Vagina (tissue), 2 donors: ENCODE measurements around the gene XPOT. TPM values are rescaled to one million over a fixed set of nuclear protein-coding genes. Genes with fewer than 3 reads are reported as not detected.

ENCODE experiments used
- DNase-seq, 2 donors: peaks; one replicate each; pipeline ENCODE4 v3.0.0-alpha.2; 2017; ENCODE audit errors: extremely low spot score in 2 of 2
- H3K27ac ChIP-seq: fragments of 200-600 bp; sonication (generic); one replicate; pipeline ENCODE4 v1.5.1; 2019
- H3K27me3 ChIP-seq: fragments of 200-600 bp; sonication (generic); one replicate; pipeline ENCODE4 v1.5.1; 2019
- H3K36me3 ChIP-seq, 2 donors: fragments of 200-600 bp; sonication (generic); one replicate each; pipeline ENCODE4 v1.5.1; 2017 to 2019
- H3K4me1 ChIP-seq: fragments of 200-600 bp; sonication (generic); one replicate; pipeline ENCODE4 v1.5.1; 2019
- H3K4me3 ChIP-seq, 2 donors: fragments of 200-600 bp; sonication (generic); 1 replicate in 1 of 2; 2 replicates in 1 of 2; pipeline ENCODE4 v1.5.1; 2016 to 2019
- H3K9me3 ChIP-seq: fragments of 200-600 bp; sonication (generic); one replicate; pipeline ENCODE4 v1.5.1; 2019
- CTCF ChIP-seq, 3 experiments: fragments of 450-650 bp in 2 of 3; fragments of 200-600 bp in 1 of 3; sonication (generic) in 1 of 3; IDR thresholded peaks; one replicate each; pipeline ENCODE4 v1.5.1; 2017 to 2019; ENCODE audit warnings: antibody characterized with exemption in 3 of 3, mild to moderate bottlenecking in 2 of 3, moderate library complexity in 2 of 3
- POLR2A ChIP-seq, 2 donors: fragments of 450-650 bp; IDR thresholded peaks; one replicate each; pipeline ENCODE4 v1.6.1; 2017; ENCODE audit warnings: antibody characterized with exemption in 2 of 2, mild to moderate bottlenecking in 2 of 2, moderate library complexity in 2 of 2
- POLR2AphosphoS5 ChIP-seq, 2 donors: sonication (generic); formaldehyde crosslinking; IDR thresholded peaks; one replicate each; pipeline ENCODE4 v1.9.0; 2017; ENCODE audit warnings: antibody characterized with exemption in 2 of 2, mild to moderate bottlenecking in 2 of 2, low read depth in 1 of 2; ENCODE audit not compliant: insufficient read depth in 1 of 2
- intact Hi-C: fragments of 100-400 bp; cut with DNase I; formaldehyde crosslinking; loops from one replicate; pipeline ENCODE4 v1.15.1; 2023
- total RNA-seq: library from RNA; depleted of rRNA; stranded (reverse); fragments of >200 nt; gene quantifications from one replicate; pipeline ENCODE4 v1.2.3, GENCODE V29; 2016

The XPOT gene
- total RNA-seq, 1 donor from 2014 or later, result 46.2 TPM

DNA sequence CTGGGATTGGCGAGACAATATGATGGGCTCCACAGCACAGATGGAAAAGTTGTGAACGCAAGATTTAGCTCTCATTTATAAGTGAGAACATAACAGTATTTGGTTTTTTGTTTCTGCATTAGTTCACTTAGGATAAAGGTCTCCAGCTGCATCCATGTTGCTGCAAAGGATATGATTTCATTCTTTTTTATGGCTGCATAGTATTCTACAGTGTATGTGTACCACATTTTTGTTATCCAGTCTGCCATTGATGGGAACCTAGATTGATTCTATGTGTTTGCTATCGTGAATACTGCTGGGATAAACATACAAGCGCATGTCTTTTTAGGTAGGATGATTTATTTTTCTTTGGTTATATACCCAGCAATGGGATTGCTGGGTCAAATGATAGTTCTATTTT, 71.3 kb downstream of the XPOT start:
- no peak for DNase-seq
- peaks cover 0 to 49% of the 10 kb centered on the region in 2 donors for H3K36me3 ChIP-seq
- intact Hi-C loops, result no loop called here
- no peaks in the 10 kb centered on the region for H3K4me1 ChIP-seq
- no peaks in the 10 kb centered on the region for H3K27me3 ChIP-seq
- no peak overlapping the region for H3K27ac ChIP-seq
- peaks cover 9% of the 10 kb centered on the region for H3K9me3 ChIP-seq
- no peak overlapping the region for H3K4me3 ChIP-seq
- TF ChIP-seq POLR2AphosphoS5 (IDR thresholded peaks at IDR 0.05; ENCODE audit: insufficient read depth in 1 of 2, low read depth in 1 of 2) (no peak), CTCF (IDR thresholded peaks at IDR 0.05) (no peak), POLR2A (IDR thresholded peaks at IDR 0.05) (no peak)

DNA sequence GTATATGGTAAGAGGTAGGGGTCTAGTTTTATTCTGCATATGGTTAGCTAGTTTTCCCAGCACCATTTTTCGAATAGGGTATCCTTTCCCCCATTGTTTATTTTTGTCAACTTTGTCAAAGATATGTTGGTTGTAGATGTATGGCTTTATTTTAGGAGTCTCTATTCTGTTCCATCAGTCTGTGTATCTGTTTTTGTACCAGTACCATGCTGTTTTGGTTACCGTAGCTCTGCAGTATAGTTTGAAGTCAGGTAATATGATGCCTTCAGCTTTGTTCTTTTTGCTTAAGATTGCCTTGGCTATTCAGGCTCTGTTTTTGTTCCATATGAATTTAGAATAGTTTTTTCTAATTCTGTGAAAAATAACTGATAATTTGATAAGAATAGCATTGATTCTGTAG, 72.7 kb downstream of the XPOT start:
- DNase-seq, result no peak
- intact Hi-C loops, result no loop called here
- Histone ChIP-seq H3K36me3 (peaks cover 0 to 59% of the 10 kb centered on the region in 2 donors), H3K4me3 (no peak overlapping the region), H3K27ac (no peak overlapping the region), H3K9me3 (peaks cover 9% of the 10 kb centered on the region), H3K4me1 (no peaks in the 10 kb centered on the region), H3K27me3 (no peaks in the 10 kb centered on the region)
- TF ChIP-seq CTCF (IDR thresholded peaks at IDR 0.05) (no peak), POLR2A (IDR thresholded peaks at IDR 0.05) (no peak), POLR2AphosphoS5 (IDR thresholded peaks at IDR 0.05; ENCODE audit: insufficient read depth in 1 of 2, low read depth in 1 of 2) (no peak)

DNA sequence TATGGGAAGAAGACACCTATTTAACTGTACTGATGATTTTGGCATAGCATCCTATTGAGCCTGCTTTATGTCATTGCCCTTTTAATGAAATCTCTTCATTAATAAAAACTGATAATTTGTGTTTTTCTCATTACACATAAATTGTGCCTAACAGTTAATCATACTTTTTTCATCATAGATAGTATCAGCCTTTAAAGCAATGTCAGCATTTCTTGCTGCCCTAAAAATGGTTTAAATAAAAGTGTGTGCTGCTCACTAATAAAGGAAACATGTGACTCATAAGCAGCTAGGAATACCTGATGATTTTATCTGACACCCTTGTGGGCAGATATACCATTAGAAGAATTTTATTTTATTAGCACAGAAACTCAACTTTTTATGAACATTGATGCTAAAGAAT, 74.5 kb downstream of the XPOT start:
- no peak for TF ChIP-seq CTCF (IDR thresholded peaks at IDR 0.05)
- TF ChIP-seq POLR2AphosphoS5 (IDR thresholded peaks at IDR 0.05; ENCODE audit: insufficient read depth in 1 of 2, low read depth in 1 of 2), result no peak
- TF ChIP-seq POLR2A (IDR thresholded peaks at IDR 0.05), result no peak
- no peak overlapping the region for H3K4me3 ChIP-seq

GRCh38 chr12:64480148-64480547, 76.0 kb downstream of the XPOT start:
- no peak for DNase-seq
- no peak overlapping the region for H3K4me3 ChIP-seq
- H3K27me3 ChIP-seq, result no peaks in the 10 kb centered on the region
- H3K4me1 ChIP-seq, result no peaks in the 10 kb centered on the region
- H3K27ac ChIP-seq, result no peak overlapping the region
- peaks cover 9% of the 10 kb centered on the region for H3K9me3 ChIP-seq
- no peak for TF ChIP-seq POLR2A (IDR thresholded peaks at IDR 0.05)
- TF ChIP-seq CTCF (IDR thresholded peaks at IDR 0.05), result no peak
- TF ChIP-seq POLR2AphosphoS5 (IDR thresholded peaks at IDR 0.05; ENCODE audit: insufficient read depth in 1 of 2, low read depth in 1 of 2), result no peak
- intact Hi-C loops, result no loop called here
- peaks cover 0 to 62% of the 10 kb centered on the region in 2 donors for H3K36me3 ChIP-seq

More for the DNA sequence above, 74.5 kb downstream of the XPOT start:
- intact Hi-C loops, result no loop called here
- no peaks in the 10 kb centered on the region for H3K27me3 ChIP-seq
- peaks cover 0 to 67% of the 10 kb centered on the region in 2 donors for H3K36me3 ChIP-seq
- no peak for DNase-seq
- H3K4me1 ChIP-seq, result no peaks in the 10 kb centered on the region
- peaks cover 9% of the 10 kb centered on the region for H3K9me3 ChIP-seq
- H3K27ac ChIP-seq, result no peak overlapping the region

- TF ChIP-seq POLR2A (IDR thresholded peaks at IDR 0.05) (no peak), CTCF (IDR thresholded peaks at IDR 0.05) (no peak), POLR2AphosphoS5 (IDR thresholded peaks at IDR 0.05; ENCODE audit: insufficient read depth in 1 of 2, low read depth in 1 of 2) (no peak)
- Histone ChIP-seq H3K36me3 (peaks cover 0 to 70% of the 10 kb centered on the region in 2 donors), H3K27ac (no peak overlapping the region), H3K4me1 (no peaks in the 10 kb centered on the region), H3K27me3 (no peaks in the 10 kb centered on the region), H3K4me3 (no peak overlapping the region), H3K9me3 (no peaks in the 10 kb centered on the region)
- no peak for DNase-seq
- intact Hi-C loops, result no loop called here
Measured at GRCh38 chr12:64486657-64487056, 82.5 kb downstream of the XPOT start.
